Thymus (tissue), 11 donors: ENCODE results near the gene TBX3. TPM values are rescaled to one million over a fixed set of nuclear protein-coding genes. Genes with fewer than 3 reads are reported as not detected.

Experiments
- DNase-seq, 9 donors: peaks; one replicate each; pipeline ENCODE4 v3.0.0-alpha.2; 2013; ENCODE audit warnings: low spot score in 9 of 9, low read depth in 6 of 9, missing footprints in 1 of 9
- H3K27ac ChIP-seq, 2 donors: one replicate each; pipeline ENCODE4 v1.5.1; 2013; ENCODE audit warnings: control low read depth in 1 of 2, low read depth in 1 of 2, low read length in 1 of 2, mild to moderate bottlenecking in 1 of 2, moderate library complexity in 1 of 2
- H3K27me3 ChIP-seq, 2 donors: one replicate each; pipeline ENCODE4 v1.5.1; 2013; ENCODE audit warnings: low read length in 1 of 2; ENCODE audit not compliant: control insufficient read depth in 2 of 2, insufficient read depth in 1 of 2
- H3K36me3 ChIP-seq, 2 donors: one replicate each; pipeline ENCODE4 v1.5.1; 2013; ENCODE audit warnings: low read length in 1 of 2, mild to moderate bottlenecking in 1 of 2, moderate library complexity in 1 of 2; ENCODE audit not compliant: control insufficient read depth in 2 of 2, insufficient read depth in 2 of 2
- H3K4me1 ChIP-seq, 2 donors: one replicate each; pipeline ENCODE4 v1.5.1; 2013; ENCODE audit warnings: low read length in 2 of 2; ENCODE audit not compliant: control insufficient read depth in 2 of 2, insufficient read depth in 2 of 2
- H3K4me3 ChIP-seq, 2 donors: one replicate each; pipeline ENCODE4 v1.5.1; 2013; ENCODE audit warnings: low read length in 2 of 2, control low read depth in 1 of 2, mild to moderate bottlenecking in 1 of 2
- H3K9me3 ChIP-seq, 2 donors: one replicate each; pipeline ENCODE4 v1.5.1; 2013; ENCODE audit warnings: low read length in 1 of 2, mild to moderate bottlenecking in 1 of 2; ENCODE audit not compliant: control insufficient read depth in 2 of 2, insufficient read depth in 1 of 2
- WGBS: extraction: QIAGEN DNeasy Blood & Tissue Kit; methylation state at CpG from one replicate; pipeline ENCODE4 v1.1.7; 2013; 5-methylcytosine and 5-hydroxymethylcytosine counted together
- polyA plus RNA-seq: library from polyadenylated mRNA; stranded (reverse); fragments of 200-250 nt; gene quantifications from one replicate; pipeline ENCODE4 v1.2.3, GENCODE V29; 2013
- total RNA-seq: library from RNA; stranded (reverse); fragments of 120-200 nt; gene quantifications from one replicate; pipeline ENCODE4 v1.2.4, GENCODE V29; 2013
- donor health status: healthy.

Gene TBX3
- total and polyA plus RNA-seq, 2 donors, result 1.4 to 3.9 TPM

DNA sequence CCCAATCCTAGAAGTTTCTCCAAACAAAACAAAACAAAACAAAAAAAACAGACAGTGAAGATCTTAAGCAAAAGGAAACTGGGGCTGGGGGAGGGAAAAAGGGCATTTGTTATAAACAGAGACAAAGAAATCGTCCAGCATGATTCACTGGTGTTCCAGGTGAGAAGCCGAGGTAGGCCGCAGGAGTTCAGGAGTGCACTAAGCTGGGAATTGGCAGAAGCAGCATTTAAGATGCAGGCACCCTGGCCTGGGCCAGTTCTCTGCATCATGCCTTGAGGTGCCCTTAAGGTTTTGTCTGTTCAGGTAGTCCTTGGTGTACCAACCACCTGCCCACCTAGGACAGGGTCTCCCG, 11.2 kb downstream of the TBX3 start:
- no peak overlapping the region for H3K27ac ChIP-seq
- no peaks in the 10 kb centered on the region for H3K4me1 ChIP-seq

DNA sequence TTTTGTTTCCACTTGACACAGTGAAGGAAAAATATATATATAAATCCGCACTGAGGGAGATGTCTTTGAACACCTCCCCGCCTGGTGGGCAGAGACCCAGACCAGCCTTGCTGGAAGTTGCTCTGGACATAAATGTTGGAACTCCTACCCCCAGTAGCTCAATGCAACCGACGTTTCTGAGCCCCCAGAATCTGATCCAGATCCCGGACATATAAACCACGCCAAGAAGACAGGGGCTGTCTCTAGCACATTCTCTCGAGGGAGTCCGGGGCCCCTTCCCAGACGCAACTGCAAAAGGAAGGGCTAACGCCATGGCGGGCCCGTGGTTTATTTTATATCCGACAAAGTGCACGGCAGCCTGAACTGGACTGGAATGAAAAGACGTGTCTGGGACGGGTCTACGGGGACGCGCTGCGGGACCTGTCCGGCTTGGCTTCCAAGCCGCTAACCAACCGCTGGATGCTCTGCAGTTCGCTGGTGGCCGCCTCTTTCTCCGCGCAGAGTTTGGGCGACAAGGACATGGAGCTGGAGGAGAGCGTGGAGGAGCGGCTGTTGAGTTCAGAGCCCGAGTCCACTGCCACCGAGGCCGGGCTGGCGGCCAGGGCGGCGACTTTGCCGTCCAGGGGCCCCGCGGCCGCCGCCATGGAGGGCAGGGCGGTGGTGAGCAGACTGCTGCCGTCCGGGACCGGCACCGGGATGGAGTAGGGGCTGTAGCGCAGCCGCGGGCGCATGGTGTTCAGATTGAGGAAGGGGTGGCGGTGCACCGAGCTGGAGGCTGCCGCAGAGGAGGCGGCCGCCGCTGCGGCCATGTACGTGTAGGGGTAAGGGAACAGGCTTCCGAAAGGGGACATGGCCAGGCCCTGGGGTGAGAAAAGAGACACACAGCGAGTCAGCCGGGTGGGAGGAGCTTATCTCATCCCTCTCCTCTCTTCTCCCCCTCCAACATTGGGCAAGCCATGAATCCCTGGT, 12.2 kb downstream of the TBX3 start:
- 8% methylated on average over 61 of the region's 61 CpGs for WGBS
- H3K9me3 ChIP-seq, result no peaks in the 10 kb centered on the region
- DNase-seq, result no peak
- no peak overlapping the region for H3K27ac ChIP-seq
- H3K36me3 ChIP-seq, result no peaks in the 10 kb centered on the region
- H3K4me3 ChIP-seq, result no peak overlapping the region
- H3K27me3 ChIP-seq, result peaks cover 61 to 93% of the 10 kb centered on the region in 2 donors
- no peaks in the 10 kb centered on the region for H3K4me1 ChIP-seq

More for the DNA sequence above, 11.2 kb downstream of the TBX3 start:
- H3K36me3 ChIP-seq, result no peaks in the 10 kb centered on the region
- peaks cover 50 to 85% of the 10 kb centered on the region in 2 donors for H3K27me3 ChIP-seq
- no peaks in the 10 kb centered on the region for H3K9me3 ChIP-seq
- WGBS, result 66% methylated on average over 4 of the region's 4 CpGs
- H3K4me3 ChIP-seq, result no peak overlapping the region
- DNase-seq, result no peak

DNA sequence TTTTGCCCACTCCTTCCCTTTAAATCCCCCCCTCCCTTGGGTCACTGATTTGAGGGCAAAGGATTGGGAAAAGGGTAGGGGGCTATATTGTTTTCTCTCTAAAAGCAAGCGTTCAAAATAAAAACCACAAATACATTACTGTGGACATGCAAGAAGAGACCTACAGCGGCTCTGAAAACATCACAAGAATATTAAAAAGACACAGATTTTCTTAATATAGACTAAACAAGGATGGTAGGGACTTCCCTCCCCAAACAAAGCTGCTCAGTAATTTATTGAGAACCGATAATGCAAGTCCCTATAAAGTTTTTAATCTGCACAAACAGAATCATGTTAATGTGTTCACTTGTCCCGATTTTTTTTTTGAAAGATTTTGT, 12.9 kb downstream of the TBX3 start:
- Histone ChIP-seq H3K27ac (no peak overlapping the region), H3K9me3 (no peaks in the 10 kb centered on the region), H3K4me3 (no peak overlapping the region), H3K27me3 (peaks cover 67 to 94% of the 10 kb centered on the region in 2 donors), H3K4me1 (no peaks in the 10 kb centered on the region), H3K36me3 (no peaks in the 10 kb centered on the region)
- WGBS, result 18% methylated on average over 4 of the region's 4 CpGs
- no peak for DNase-seq

GRCh38 chr12:114670291-114670980, 13.5 kb downstream of the TBX3 start:
- H3K27ac ChIP-seq, result no peak overlapping the region

GRCh38 chr12:114669401-114670290, 14.3 kb downstream of the TBX3 start:
- Histone ChIP-seq H3K27me3 (peaks cover 79 to 95% of the 10 kb centered on the region in 2 donors), H3K4me1 (no peaks in the 10 kb centered on the region), H3K27ac (no peak overlapping the region), H3K36me3 (no peaks in the 10 kb centered on the region), H3K9me3 (no peaks in the 10 kb centered on the region), H3K4me3 (no peak overlapping the region)
- WGBS, result 11% methylated on average over 33 of the region's 33 CpGs
- DNase-seq, result no peak

More at GRCh38 chr12:114670291-114670980, 13.5 kb downstream of the TBX3 start:
- no peaks in the 10 kb centered on the region for H3K36me3 ChIP-seq
- H3K4me3 ChIP-seq, result no peak overlapping the region
- H3K4me1 ChIP-seq, result no peaks in the 10 kb centered on the region
- H3K27me3 ChIP-seq, result peaks cover 74 to 94% of the 10 kb centered on the region in 2 donors
- DNase-seq, result no peak
- 7% methylated on average over 3 of the region's 3 CpGs for WGBS
- H3K9me3 ChIP-seq, result no peaks in the 10 kb centered on the region

GRCh38 chr12:114668886-114669288, 15.1 kb downstream of the TBX3 start:
- H3K4me1 ChIP-seq, result no peaks in the 10 kb centered on the region
- H3K4me3 ChIP-seq, result no peak overlapping the region
- no peaks in the 10 kb centered on the region for H3K36me3 ChIP-seq
- no peak for DNase-seq
- H3K9me3 ChIP-seq, result no peaks in the 10 kb centered on the region
- WGBS, result 7% methylated on average over 20 of the region's 20 CpGs
- peaks cover 84 to 96% of the 10 kb centered on the region in 2 donors for H3K27me3 ChIP-seq
- H3K27ac ChIP-seq, result no peak overlapping the region

DNA sequence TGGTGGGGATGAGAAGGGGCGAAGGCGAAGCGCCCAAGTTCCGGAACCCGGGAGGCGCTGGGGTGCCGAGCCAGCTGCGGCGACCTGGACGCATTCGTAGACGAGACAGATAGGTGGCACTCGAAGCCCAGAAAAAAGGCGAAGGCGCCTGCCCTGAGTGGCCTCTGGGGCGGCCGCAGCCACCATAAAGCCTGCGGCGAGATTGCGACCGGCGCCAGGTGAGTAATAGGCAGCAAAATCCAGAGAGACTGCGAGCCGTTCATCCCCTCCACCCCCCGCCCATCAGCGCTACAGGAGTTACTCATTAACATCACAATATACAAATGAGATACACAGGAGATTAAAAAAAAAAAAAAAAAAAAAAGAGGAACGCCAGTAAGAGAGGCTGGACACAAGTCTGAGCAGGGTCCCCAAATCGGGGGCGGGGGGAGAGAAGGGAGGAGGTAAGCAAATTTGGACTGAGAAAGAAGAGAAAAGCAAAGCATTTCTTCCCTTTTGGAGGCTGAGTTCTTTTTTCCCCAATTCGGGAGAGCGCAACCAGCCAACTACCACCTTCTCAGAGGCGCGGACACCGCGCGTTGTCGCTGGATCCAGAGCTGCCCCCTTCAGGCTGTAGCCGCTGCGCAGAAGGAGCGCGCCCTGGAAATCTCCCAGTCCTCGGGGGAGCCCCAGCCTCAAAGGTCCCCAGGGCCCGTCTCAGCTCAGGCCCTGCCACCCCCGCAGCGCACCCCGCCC, 15.7 kb downstream of the TBX3 start:
- Histone ChIP-seq H3K27ac (no peak overlapping the region), H3K4me1 (no peaks in the 10 kb centered on the region), H3K4me3 (no peak overlapping the region), H3K9me3 (no peaks in the 10 kb centered on the region), H3K36me3 (no peaks in the 10 kb centered on the region), H3K27me3 (peaks cover 89 to 96% of the 10 kb centered on the region in 2 donors)
- 3% methylated on average over 46 of the region's 46 CpGs for WGBS
- DNase-seq, result peak in 1 of 9 donors; percentile 13

DNA sequence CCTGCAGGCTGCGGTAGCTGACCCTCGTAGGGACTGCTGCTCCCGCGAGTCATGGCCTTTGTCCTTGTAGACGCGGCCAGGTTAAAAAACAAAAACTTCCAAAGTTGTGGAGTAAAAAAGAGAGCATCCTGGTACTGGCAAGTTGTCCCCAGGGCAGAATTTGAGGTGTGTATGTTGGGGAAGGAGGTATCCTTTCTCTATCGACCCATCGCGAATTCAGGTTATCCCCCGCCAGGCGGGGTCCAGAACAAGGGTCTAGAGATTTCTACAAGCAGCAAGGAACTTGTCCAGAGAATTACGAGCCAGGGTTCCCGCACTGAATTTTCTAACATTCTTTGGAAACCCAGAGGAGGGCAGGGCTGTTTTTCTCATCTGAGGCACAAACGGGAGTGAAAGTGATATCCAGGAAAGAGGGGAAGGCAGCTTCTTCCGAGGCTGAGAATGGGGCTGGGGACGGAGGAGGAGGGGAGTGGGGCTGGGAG, 16.3 kb downstream of the TBX3 start:
- Histone ChIP-seq H3K4me3 (no peak overlapping the region), H3K27me3 (peaks cover 89 to 96% of the 10 kb centered on the region in 2 donors), H3K9me3 (no peaks in the 10 kb centered on the region), H3K27ac (no peak overlapping the region), H3K4me1 (no peaks in the 10 kb centered on the region), H3K36me3 (no peaks in the 10 kb centered on the region)
- DNase-seq, result no peak
- 10% methylated on average over 16 of the region's 16 CpGs for WGBS
